VCaP (cell line): ENCODE measurements around the gene MAML1.

ENCODE experiments used
- H3K27ac ChIP-seq: fragments of 450-650 bp; 2 replicates; pipeline ENCODE4 v1.5.1; 2017
- CTCF ChIP-seq: fragments of 450-650 bp; conservative IDR thresholded peaks from 2 replicates; pipeline ENCODE4 v1.5.1; 2017; ENCODE audit warnings: mild to moderate bottlenecking, moderate library complexity

Gene MAML1

DNA sequence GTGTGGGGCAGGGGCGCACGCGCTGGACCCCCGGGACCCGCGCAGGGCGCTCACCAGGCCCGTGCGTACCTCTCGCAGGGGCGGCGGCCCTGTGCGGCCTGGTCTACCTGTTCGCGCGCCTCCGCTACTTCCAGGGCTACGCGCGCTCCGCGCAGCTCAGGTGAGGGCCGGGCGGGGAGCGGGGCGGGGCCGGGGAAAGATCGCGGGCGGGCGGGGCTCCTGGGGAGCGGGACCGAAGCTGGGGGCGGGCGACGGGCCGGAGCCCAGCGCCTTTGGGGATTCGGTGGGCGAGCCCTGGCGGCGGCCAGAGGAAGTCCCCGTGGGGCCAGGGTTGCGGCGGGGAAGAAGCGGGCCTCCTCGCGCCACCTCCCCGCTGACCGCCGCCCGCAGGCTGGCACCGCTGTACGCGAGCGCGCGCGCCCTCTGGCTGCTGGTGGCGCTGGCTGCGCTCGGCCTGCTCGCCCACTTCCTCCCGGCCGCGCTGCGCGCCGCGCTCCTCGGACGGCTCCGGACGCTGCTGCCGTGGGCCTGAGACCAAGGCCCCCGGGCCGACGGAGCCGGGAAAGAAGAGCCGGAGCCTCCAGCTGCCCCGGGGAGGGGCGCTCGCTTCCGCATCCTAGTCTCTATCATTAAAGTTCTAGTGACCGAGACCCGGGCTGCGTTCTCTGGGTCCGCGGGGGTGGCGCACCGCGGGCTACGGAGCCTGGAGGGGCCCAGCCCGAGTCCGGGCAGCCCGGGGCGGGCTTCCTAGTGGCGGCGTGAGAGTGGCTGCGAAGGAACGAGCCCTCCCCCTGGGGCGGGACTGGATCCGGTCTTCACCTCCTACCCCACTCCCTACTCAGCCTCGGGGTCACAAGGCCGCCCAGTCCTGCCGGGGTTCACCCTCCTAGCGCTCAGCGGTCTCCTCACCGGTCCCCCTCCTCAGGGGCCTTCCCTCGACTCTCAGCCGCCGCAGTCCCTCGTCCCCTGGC is 63.5 kb downstream of the MAML1 start:
- TF ChIP-seq CTCF: peak; percentile 94
- H3K27ac ChIP-seq: peak overlapping the region; percentile 99

GRCh38 chr5:179796877-179797608 is 64.4 kb downstream of the MAML1 start:
- H3K27ac ChIP-seq: peak overlapping the region; percentile 99
- no peak for TF ChIP-seq CTCF

DNA sequence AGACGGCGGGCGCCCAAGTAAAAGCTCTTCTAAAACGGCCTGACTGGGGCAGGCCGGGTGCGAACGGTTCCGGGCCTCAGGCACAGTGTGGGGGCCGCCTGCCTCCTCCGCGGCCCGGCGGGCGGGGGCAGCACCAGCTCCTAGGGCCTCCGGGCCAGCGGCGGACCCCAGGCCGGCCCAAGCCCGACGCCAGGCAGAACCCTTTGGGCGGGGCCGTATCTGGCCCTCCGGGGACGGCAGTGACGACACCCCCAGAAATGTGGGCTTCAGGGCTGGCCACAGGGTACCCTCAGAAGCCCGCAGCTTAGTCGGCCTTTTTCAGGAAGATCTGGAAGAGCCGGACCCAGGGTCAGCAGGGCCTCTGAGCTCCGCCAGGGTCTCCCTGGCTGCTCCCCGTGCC is 65.1 kb downstream of the MAML1 start:
- H3K27ac ChIP-seq: peak overlapping the region; percentile 99

DNA sequence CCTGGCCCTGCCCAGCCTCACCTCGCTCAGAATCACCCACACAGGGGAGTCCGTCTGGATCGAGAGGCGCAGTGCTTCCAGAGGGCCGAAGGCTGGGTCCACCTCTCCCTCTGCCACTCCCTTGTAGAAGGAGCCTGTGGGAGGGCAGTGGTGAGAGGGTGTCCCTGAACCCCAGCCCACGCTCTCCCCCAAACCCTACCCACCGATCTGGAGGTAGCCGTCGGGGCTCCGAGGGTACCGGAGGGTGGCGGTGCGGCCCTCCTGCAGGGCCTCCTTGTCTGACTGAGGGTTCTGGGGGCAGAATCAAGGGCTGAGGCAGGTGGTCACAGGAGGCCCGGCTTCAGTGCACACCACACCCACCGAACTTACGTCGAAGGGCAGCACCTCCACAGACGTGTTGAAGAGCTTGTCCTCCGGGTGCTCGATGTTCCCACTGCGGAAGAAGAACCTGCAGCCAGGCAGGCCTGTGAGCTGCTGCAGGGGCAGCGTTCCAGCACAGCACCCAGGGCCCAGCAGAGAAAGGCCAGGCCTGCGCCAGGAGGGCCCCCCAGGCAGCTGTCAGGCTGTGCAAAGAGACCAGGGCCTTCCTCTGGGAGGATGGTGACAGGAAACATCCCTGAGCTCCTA is 65.6 kb downstream of the MAML1 start:
- peak overlapping the region; percentile 99 for H3K27ac ChIP-seq
- no peak for TF ChIP-seq CTCF

More for the DNA sequence above, 65.1 kb downstream of the MAML1 start:
- TF ChIP-seq CTCF: no peak

GRCh38 chr5:179798771-179799643 is 66.4 kb downstream of the MAML1 start:
- no peak for TF ChIP-seq CTCF
- peak overlapping the region; percentile 31 for H3K27ac ChIP-seq

GRCh38 chr5:179799644-179799973 is 67.0 kb downstream of the MAML1 start:
- H3K27ac ChIP-seq: peak overlapping the region; percentile 31
- TF ChIP-seq CTCF: no peak
